Left ventricle myocardium inferior (tissue), 1 donor: ENCODE measurements around the gene EDA2R. TPM values are rescaled to one million over a fixed set of nuclear protein-coding genes. Genes with fewer than 3 reads are reported as not detected.

Experiments used
- DNase-seq: peaks from one replicate; pipeline ENCODE4 v3.0.0-alpha.2; 2020
- H3K27ac ChIP-seq: fragments of 200-600 bp; replicated peaks from 2 replicates; pipeline ENCODE4 v1.8.0; 2021
- H3K27me3 ChIP-seq: fragments of 200-600 bp; 2 replicates; pipeline ENCODE4 v1.8.0; 2021; ENCODE audit warnings: low read depth
- H3K36me3 ChIP-seq: fragments of 200-600 bp; 2 replicates; pipeline ENCODE4 v1.8.0; 2021
- H3K4me1 ChIP-seq: fragments of 200-600 bp; 2 replicates; pipeline ENCODE4 v1.8.0; 2021
- H3K4me3 ChIP-seq: fragments of 200-600 bp; 2 replicates; pipeline ENCODE4 v1.8.0; 2021; ENCODE audit warnings: mild to moderate bottlenecking, moderate library complexity
- H3K9me3 ChIP-seq: fragments of 200-600 bp; replicated peaks from 2 replicates; pipeline ENCODE4 v1.8.0; 2021
- intact Hi-C: fragments of 100-400 bp; cut with micrococcal nuclease; formaldehyde crosslinking; loops from one replicate; pipeline ENCODE4 v1.11.0; 2022
- total RNA-seq: library from RNA; stranded (reverse); fragmentation: NEBNext Ultra II Directional; extraction: Animal tissue kit (Norgen Biotek cat#: 25700); gene quantifications from one replicate; pipeline ENCODE4 v1.2.1, GENCODE V29; 2021
- TF ChIP-seq, protein P1 (sequence below): fragments of 200-600 bp; IDR thresholded peaks from 2 replicates; pipeline ENCODE4 v1.8.0; 2021; ENCODE audit warnings: antibody characterized with exemption, mild to moderate bottlenecking, borderline replicate concordance
- donor health status: DM: no; HTN: yes; CAD: no; lungs with severe emphysema.

Gene EDA2R
- total RNA-seq, 1 donor from 2014 or later: 1.7 TPM

GRCh38 chrX:66622209-66622608 lies 16.7 kb downstream of the EDA2R start:
- Histone ChIP-seq H3K4me1 (no peaks in the 10 kb centered on the region), H3K36me3 (no peaks in the 10 kb centered on the region), H3K9me3 (no peaks in the 10 kb centered on the region), H3K27ac (no peak overlapping the region), H3K4me3 (no peak overlapping the region), H3K27me3 (no peaks in the 10 kb centered on the region)
- DNase-seq: no peak
- intact Hi-C loops: no loop called here
- TF ChIP-seq, protein P1, sequence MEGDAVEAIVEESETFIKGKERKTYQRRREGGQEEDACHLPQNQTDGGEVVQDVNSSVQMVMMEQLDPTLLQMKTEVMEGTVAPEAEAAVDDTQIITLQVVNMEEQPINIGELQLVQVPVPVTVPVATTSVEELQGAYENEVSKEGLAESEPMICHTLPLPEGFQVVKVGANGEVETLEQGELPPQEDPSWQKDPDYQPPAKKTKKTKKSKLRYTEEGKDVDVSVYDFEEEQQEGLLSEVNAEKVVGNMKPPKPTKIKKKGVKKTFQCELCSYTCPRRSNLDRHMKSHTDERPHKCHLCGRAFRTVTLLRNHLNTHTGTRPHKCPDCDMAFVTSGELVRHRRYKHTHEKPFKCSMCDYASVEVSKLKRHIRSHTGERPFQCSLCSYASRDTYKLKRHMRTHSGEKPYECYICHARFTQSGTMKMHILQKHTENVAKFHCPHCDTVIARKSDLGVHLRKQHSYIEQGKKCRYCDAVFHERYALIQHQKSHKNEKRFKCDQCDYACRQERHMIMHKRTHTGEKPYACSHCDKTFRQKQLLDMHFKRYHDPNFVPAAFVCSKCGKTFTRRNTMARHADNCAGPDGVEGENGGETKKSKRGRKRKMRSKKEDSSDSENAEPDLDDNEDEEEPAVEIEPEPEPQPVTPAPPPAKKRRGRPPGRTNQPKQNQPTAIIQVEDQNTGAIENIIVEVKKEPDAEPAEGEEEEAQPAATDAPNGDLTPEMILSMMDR: no peak

DNA sequence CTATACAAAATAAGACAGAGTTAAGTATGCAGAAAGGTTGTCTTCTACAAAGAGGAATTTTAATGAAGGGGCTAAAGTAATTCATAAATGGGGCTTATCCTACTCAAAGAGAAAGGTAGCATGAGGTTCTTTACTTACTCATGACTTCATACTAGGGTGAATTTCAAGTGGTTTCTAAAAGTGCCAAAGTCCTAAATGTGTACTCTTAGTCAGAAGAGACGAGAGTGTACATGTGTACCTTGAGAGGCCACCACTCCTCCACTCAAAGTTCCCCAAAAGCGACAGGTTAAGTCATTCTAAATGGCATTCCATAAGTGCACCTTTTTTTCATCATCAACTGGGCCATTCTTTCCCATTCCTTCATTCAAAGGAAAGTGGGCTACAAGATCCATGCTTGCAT lies 21.9 kb downstream of the EDA2R start:
- TF ChIP-seq, protein P1: no peak
- no peak overlapping the region for H3K4me3 ChIP-seq
- no peak overlapping the region for H3K27ac ChIP-seq
- intact Hi-C loops: no loop called here
- H3K36me3 ChIP-seq: no peaks in the 10 kb centered on the region
- no peaks in the 10 kb centered on the region for H3K9me3 ChIP-seq
- no peaks in the 10 kb centered on the region for H3K4me1 ChIP-seq
- no peak for DNase-seq
- H3K27me3 ChIP-seq: no peaks in the 10 kb centered on the region

DNA sequence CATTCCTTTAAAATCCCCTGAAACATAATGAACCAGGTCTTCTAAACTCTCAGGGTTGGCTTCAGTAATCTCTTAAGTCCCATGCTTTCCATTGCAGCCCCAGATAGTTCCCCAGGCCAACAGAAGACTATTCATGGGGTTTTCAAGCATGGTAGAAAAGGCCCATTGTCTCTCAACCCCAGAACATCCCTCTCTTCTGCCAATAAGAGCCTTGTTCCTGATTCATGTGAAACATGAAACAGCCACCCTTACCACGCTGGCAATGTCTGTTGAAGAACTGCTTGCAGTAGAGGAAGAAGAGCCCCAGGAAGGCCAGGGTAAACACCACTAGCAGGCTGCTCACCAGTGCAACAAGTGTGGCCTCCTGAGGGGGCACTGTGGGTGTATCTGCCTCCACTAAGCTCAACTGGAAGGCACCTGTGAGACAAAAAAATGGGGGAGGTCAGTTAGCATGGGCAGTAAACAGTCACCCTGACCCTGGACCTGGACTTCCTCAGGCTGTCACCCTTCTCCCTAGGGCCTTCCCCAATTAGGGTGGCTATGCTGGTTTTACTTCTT lies 36.4 kb downstream of the EDA2R start:
- Histone ChIP-seq H3K36me3 (no peaks in the 10 kb centered on the region), H3K27ac (no peak overlapping the region), H3K4me1 (no peaks in the 10 kb centered on the region), H3K9me3 (peaks cover 2% of the 10 kb centered on the region), H3K27me3 (no peaks in the 10 kb centered on the region), H3K4me3 (no peak overlapping the region)
- DNase-seq: no peak
- TF ChIP-seq, protein P1: no peak
- intact Hi-C loops: no loop called here

- Histone ChIP-seq H3K27me3 (no peaks in the 10 kb centered on the region), H3K4me3 (no peak overlapping the region), H3K36me3 (peaks cover 5% of the 10 kb centered on the region), H3K27ac (no peak overlapping the region), H3K4me1 (no peaks in the 10 kb centered on the region), H3K9me3 (no peaks in the 10 kb centered on the region)
- TF ChIP-seq, protein P1: no peak
- intact Hi-C loops: no loop called here
- no peak for DNase-seq
Observed at GRCh38 chrX:66601522-66601921, 37.4 kb downstream of the EDA2R start.

DNA sequence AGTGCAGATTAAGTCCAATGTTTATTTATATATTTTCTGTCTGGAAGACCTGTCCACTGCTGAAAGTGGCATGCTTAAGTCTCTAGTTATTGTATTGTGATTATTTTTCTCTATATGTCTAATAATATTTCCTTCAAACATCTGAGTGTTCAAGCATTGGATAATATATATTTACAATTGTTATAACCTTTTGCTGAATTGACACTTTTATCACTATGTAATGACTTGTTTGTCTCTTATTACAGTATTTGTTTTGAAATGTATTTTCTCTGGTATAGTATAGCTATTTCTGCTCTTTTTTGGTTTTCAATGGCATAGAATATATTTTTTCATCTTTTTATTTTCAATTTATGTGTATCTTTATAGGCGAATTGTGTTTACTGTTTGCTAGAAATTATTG lies 59.7 kb downstream of the EDA2R start:
- no peaks in the 10 kb centered on the region for H3K4me1 ChIP-seq
- no peak overlapping the region for H3K27ac ChIP-seq
- H3K9me3 ChIP-seq: peaks cover 27% of the 10 kb centered on the region
- TF ChIP-seq, protein P1: no peak
- no peak for DNase-seq
- intact Hi-C loops: no loop called here
- H3K27me3 ChIP-seq: no peaks in the 10 kb centered on the region
- H3K4me3 ChIP-seq: no peak overlapping the region
- H3K36me3 ChIP-seq: no peaks in the 10 kb centered on the region
